Suprapubic skin (tissue), 4 donors: ENCODE data around the gene SLC35D2. TPM values are rescaled to one million over a fixed set of nuclear protein-coding genes. Genes with fewer than 3 reads are reported as not detected.

Experiments used
- DNase-seq, 2 donors: peaks; one replicate each; pipeline ENCODE4 v3.0.0-alpha.2; 2019; ENCODE audit warnings: low spot score in 2 of 2
- H3K27ac ChIP-seq: fragments of 200-600 bp; sonication (generic); one replicate; pipeline ENCODE4 v1.5.1; 2019
- H3K27me3 ChIP-seq: fragments of 200-600 bp; sonication (generic); one replicate; pipeline ENCODE4 v1.5.1; 2019
- H3K36me3 ChIP-seq: fragments of 200-600 bp; sonication (generic); one replicate; pipeline ENCODE4 v1.5.1; 2019
- H3K4me1 ChIP-seq: fragments of 200-600 bp; sonication (generic); one replicate; pipeline ENCODE4 v1.5.1; 2019
- H3K4me3 ChIP-seq: fragments of 200-600 bp; sonication (generic); one replicate; pipeline ENCODE4 v1.5.1; 2019; ENCODE audit warnings: mild to moderate bottlenecking
- H3K9me3 ChIP-seq: fragments of 200-600 bp; sonication (generic); one replicate; pipeline ENCODE4 v1.5.1; 2019
- CTCF ChIP-seq, 2 donors: fragments of 200-600 bp in 1 of 2; fragments of 450-650 bp in 1 of 2; sonication (generic) in 1 of 2; IDR thresholded peaks; one replicate each; pipeline ENCODE4 v1.5.1; 2016 to 2019; ENCODE audit warnings: antibody characterized with exemption in 2 of 2, mild to moderate bottlenecking in 1 of 2, moderate library complexity in 1 of 2
- EP300 ChIP-seq: sonication (generic); formaldehyde crosslinking; IDR thresholded peaks from one replicate; pipeline ENCODE4 v1.6.1; 2017; ENCODE audit warnings: antibody characterized with exemption
- POLR2A ChIP-seq, 2 donors: fragments of 450-650 bp; IDR thresholded peaks; one replicate each; pipeline ENCODE4 v1.6.1; 2017; ENCODE audit warnings: antibody characterized with exemption in 2 of 2, mild to moderate bottlenecking in 2 of 2, moderate library complexity in 2 of 2
- POLR2AphosphoS5 ChIP-seq, 3 donors: sonication (generic); formaldehyde crosslinking; IDR thresholded peaks; one replicate each; pipeline ENCODE4 v1.6.1; 2017; ENCODE audit warnings: antibody characterized with exemption in 3 of 3
- WGBS: methylation state at CpG from one replicate; pipeline ENCODE4 v1.1.5; 2018; 5-methylcytosine and 5-hydroxymethylcytosine counted together
- total RNA-seq, 4 donors: library from RNA; depleted of rRNA; stranded (reverse); fragments of >200 nt; gene quantifications; one replicate each; pipeline ENCODE4 v1.1.0, GENCODE V29; 2016

SLC35D2 gene
- total RNA-seq, 4 donors from 2014 or later: 11.3 to 20.6 (median 17.9) TPM

GRCh38 chr9:96348261-96348660, 35.2 kb downstream of the SLC35D2 start:
- Histone ChIP-seq H3K9me3 (no peaks in the 10 kb centered on the region), H3K27me3 (no peaks in the 10 kb centered on the region), H3K27ac (no peak overlapping the region), H3K36me3 (peaks cover 13% of the 10 kb centered on the region), H3K4me1 (peaks cover 6% of the 10 kb centered on the region), H3K4me3 (no peak overlapping the region)
- DNase-seq: no peak
- no peak for TF ChIP-seq POLR2AphosphoS5 (IDR thresholded peaks at IDR 0.05)
- no peak for TF ChIP-seq CTCF (IDR thresholded peaks at IDR 0.05)
- no peak for TF ChIP-seq POLR2A (IDR thresholded peaks at IDR 0.05)
- TF ChIP-seq EP300: no peak
- WGBS: 99% methylated on average over 5 of the region's 5 CpGs

- TF ChIP-seq EP300: no peak
- TF ChIP-seq POLR2AphosphoS5 (IDR thresholded peaks at IDR 0.05): no peak
- no peak for TF ChIP-seq POLR2A (IDR thresholded peaks at IDR 0.05)
- no peak for TF ChIP-seq CTCF (IDR thresholded peaks at IDR 0.05)
- H3K27me3 ChIP-seq: no peaks in the 10 kb centered on the region
- no peak for DNase-seq
- H3K4me1 ChIP-seq: peaks cover 6% of the 10 kb centered on the region
- H3K36me3 ChIP-seq: peaks cover 9% of the 10 kb centered on the region
- H3K9me3 ChIP-seq: no peaks in the 10 kb centered on the region
- no peak overlapping the region for H3K27ac ChIP-seq
- 90% methylated on average over 9 of the region's 9 CpGs for WGBS
- no peak overlapping the region for H3K4me3 ChIP-seq
Measured at GRCh38 chr9:96345551-96345950, 38.0 kb downstream of the SLC35D2 start.

- DNase-seq: peak in 1 of 2 donors; percentile 69
- Histone ChIP-seq H3K27me3 (no peaks in the 10 kb centered on the region), H3K36me3 (peaks cover 9% of the 10 kb centered on the region), H3K4me1 (peaks cover 6% of the 10 kb centered on the region), H3K9me3 (no peaks in the 10 kb centered on the region), H3K27ac (no peak overlapping the region), H3K4me3 (no peak overlapping the region)
- TF ChIP-seq POLR2A (IDR thresholded peaks at IDR 0.05) (no peak), CTCF (IDR thresholded peaks at IDR 0.05) (no peak), POLR2AphosphoS5 (IDR thresholded peaks at IDR 0.05) (no peak), EP300 (no peak)
- 39% methylated on average over 6 of the region's 6 CpGs for WGBS
Measured at GRCh38 chr9:96344458-96345180, 38.9 kb downstream of the SLC35D2 start.

GRCh38 chr9:96343515-96344360, 39.8 kb downstream of the SLC35D2 start:
- Histone ChIP-seq H3K27me3 (no peaks in the 10 kb centered on the region), H3K9me3 (no peaks in the 10 kb centered on the region), H3K36me3 (peaks cover 8% of the 10 kb centered on the region), H3K4me3 (no peak overlapping the region), H3K27ac (no peak overlapping the region), H3K4me1 (peaks cover 6% of the 10 kb centered on the region)
- 65% methylated on average over 5 of the region's 5 CpGs for WGBS
- DNase-seq: no peak
- TF ChIP-seq POLR2AphosphoS5 (IDR thresholded peaks at IDR 0.05): no peak
- TF ChIP-seq CTCF (IDR thresholded peaks at IDR 0.05): no peak
- no peak for TF ChIP-seq POLR2A (IDR thresholded peaks at IDR 0.05)
- no peak for TF ChIP-seq EP300
